ENCODE measurements around the gene ZRANB3. TPM values are rescaled to one million over a fixed set of nuclear protein-coding genes. Genes with fewer than 3 reads are reported as not detected.

The ZRANB3 gene
- total RNA-seq, result 7.4 and 13.5 TPM in 2 replicates

DNA sequence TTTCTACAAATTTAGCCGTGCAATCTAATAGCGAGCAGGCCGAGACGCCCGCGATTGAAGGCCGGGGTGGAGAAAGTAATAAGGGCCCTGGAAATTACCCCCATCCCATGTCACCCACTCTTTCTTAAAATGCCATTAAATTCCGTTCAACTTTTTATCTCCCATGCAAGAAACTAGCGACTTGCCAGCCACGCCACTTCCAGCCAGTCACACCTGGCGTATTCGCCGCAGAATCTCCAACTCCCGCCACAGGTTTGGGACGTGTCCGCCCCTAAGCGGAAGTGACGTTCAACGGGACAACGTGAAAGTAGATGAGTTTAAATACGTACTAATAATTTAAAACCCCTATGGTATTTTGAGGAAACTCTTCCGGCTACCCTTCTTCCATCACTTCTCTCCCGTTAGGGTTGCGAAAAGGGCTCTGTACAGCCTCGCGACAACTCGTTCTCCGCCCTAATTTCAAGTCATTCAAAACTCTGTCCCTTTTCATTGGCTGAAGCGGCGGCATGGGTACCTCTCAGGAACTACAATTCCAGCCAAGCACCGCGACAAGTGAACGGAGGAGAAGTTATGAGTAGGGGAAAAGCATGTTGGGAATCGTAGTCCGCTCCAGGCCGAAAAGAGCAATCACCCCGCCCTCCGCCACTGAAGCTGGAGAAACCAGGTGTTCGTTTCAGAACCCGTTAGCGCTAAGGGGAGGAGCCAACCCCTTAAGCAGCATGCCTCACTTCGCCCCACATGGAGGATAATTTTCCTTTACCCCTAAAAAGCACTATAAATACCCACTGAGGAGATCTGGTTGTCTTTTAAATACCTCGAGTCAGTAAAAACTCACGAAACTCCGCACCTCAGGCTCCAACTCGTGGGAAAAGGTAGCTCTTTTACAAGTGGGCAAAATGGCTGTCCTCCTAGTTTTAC lies at the start of gene ZRANB3:
TSS of gene ZRANB3 (minus strand) at position 906 of the 918 bp plus-strand sequence.

DNA sequence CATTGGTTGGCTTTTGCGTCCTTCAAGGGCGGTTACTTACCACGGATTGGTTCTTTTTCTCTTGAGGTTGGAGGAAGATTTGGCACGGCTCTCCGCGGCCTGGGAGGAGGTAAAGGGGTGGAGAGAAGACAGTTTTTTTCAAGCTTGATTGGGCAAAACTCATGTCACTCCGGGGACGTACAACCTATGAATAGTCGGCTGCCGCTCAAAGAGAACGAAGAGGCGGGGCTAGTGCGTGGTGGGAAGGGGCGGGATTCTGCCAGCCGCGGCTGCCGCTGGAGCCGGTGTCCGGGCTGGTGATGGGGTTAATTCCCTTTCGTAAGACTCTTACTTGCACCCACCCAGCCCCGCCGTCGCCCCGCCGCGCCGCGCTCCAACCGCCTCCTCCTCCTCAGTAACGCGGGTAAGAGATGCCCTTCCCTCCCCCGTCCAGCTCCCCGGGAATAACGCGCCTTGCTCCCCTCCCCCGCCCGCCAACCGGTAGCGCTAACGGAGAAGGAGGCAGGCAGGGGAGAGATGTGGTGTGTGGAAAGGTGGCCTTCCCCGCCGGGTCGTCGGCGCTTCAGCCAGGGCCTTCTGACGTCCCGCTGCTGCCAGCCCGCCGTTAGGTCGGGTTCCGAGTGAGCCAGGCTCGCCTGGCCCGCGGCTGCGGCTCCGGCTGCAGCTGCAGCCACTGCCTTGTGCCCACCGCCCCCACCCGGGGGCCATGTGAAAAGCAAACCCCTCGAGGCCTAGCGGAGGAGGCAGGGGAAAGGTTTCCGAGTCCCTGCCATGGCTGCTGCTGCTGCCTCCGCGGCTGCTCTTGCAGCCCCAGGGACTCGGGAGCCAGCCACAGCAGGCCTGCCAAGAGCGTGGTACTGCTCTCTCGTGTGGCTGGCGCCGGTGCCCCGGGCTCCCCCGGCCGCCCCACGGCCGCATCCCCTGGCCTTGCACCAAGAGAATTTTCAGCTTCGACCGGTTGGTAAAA lies 496 bp upstream of the ZRANB3 start, which contains the start of gene R3HDM1:
TSS of gene R3HDM1 (plus strand) at position 254 of the 967 bp plus-strand sequence. CDS start 73,362 bp downstream, outside the sequence.

Other genes with a start within 250 kb of the ZRANB3 start
- gene R3HDM1, start 266 bp upstream of the ZRANB3 start, total RNA-seq, result 6.3 and 18.6 TPM in 2 replicates
- gene UBXN4, start 210.6 kb upstream of the ZRANB3 start, total RNA-seq, result 57.7 and 74.5 TPM in 2 replicates

Measured in smooth muscle cell of trachea (primary cell).